ENCODE measurements around the gene KIT.
"Not testable (repeated sequence)": the region's sequence is repeated elsewhere in the genome, so short reads cannot be mapped to it uniquely, and the experiment has no call there.

KIT gene

DNA sequence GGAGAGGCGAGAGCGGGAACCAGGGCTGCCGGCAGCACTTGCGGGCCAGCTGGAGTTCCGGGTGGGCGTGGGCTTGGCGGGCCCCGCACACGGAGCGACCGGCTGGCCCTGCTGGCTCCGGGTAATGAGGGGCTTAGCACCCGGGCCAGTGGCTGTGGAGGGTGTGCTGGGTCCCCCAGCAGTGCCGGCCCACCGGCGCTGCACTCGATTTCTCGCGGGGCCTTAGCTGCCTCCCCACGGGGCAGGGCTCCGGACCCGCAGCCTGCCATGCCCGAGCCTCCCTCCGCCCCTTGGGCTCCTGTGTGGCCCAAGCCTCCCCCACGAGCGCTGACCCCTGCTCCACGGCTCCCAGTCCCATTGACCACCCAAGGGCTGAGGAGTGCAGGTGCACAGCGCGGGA, 25.2 kb upstream of the KIT start:
- Histone ChIP-seq H3K79me2 (ENCODE audit: insufficient read depth, low read length) (no peaks in the 10 kb centered on the region), H2AFZ (ENCODE audit: low read length) (no peak overlapping the region), H3K9me3 (ENCODE audit: insufficient read depth, low read depth, low read length) (no peaks in the 10 kb centered on the region), H3K36me3 (ENCODE audit: insufficient read depth, low read length) (no peaks in the 10 kb centered on the region), H3K4me3 (ENCODE audit: low read length, poor library complexity, severe bottlenecking) (no peak overlapping the region), H3K27me3 (ENCODE audit: insufficient read depth, low read length, poor library complexity, severe bottlenecking) (peaks cover 5% of the 10 kb centered on the region), H3K4me1 (ENCODE audit: insufficient read depth, low read length, poor library complexity, severe bottlenecking) (peaks cover 12% of the 10 kb centered on the region), H4K20me1 (ENCODE audit: insufficient read depth, low read length, poor library complexity, severe bottlenecking) (no peaks in the 10 kb centered on the region), H3F3A (ENCODE audit: low read depth) (no peaks in the 10 kb centered on the region), H3K9ac (ENCODE audit: low read depth, low read length, poor library complexity, severe bottlenecking) (no peak overlapping the region), H3K9me2 (replicated peaks; ENCODE audit: low read depth, low read length) (no peaks in the 10 kb centered on the region), H3K4me2 (ENCODE audit: low read depth, low read length, poor library complexity, severe bottlenecking) (peak overlapping the region; percentile 67)
- TF ChIP-seq, protein P1, sequence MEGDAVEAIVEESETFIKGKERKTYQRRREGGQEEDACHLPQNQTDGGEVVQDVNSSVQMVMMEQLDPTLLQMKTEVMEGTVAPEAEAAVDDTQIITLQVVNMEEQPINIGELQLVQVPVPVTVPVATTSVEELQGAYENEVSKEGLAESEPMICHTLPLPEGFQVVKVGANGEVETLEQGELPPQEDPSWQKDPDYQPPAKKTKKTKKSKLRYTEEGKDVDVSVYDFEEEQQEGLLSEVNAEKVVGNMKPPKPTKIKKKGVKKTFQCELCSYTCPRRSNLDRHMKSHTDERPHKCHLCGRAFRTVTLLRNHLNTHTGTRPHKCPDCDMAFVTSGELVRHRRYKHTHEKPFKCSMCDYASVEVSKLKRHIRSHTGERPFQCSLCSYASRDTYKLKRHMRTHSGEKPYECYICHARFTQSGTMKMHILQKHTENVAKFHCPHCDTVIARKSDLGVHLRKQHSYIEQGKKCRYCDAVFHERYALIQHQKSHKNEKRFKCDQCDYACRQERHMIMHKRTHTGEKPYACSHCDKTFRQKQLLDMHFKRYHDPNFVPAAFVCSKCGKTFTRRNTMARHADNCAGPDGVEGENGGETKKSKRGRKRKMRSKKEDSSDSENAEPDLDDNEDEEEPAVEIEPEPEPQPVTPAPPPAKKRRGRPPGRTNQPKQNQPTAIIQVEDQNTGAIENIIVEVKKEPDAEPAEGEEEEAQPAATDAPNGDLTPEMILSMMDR (conservative IDR thresholded peaks at IDR 0.05; ENCODE audit: low read length): no peak
- TF ChIP-seq EZH2phosphoT487 (IDR thresholded peaks at IDR 0.05; ENCODE audit: borderline replicate concordance): no peak

DNA sequence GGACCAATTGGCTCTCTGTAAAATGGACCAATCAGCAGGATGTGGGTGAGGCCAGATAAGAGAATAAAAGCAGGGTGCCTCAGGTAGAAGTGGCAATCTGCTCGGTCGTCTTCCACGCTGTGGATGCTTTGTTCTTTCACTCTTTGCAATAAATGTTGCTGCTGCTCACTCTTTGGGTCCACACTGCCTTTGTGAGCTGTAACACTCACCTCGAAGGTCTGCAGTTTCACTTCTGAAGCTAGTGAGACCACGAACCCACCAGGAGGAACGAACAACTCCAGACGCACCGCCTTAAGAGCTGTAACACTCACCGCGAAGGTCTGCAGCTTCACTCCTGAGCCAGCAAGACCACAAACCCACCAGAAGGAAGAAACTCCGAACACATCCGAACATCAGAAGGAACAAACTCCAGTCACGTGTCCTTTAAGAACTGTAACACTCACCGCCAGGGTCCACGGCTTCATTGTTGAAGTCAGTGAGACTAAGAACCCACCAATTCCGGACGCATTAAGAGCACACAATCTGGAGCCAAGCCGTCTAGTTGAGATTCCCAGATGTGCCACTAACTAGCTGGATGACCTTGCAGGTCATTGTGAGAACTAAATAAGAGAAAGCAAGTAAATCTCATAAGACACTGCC, 24.5 kb upstream of the KIT start:
- Histone ChIP-seq H3K4me3 (ENCODE audit: low read length, poor library complexity, severe bottlenecking) (peak overlapping the region; percentile 60), H3K4me1 (ENCODE audit: insufficient read depth, low read length, poor library complexity, severe bottlenecking) (peaks cover 12% of the 10 kb centered on the region), H3K4me2 (ENCODE audit: low read depth, low read length, poor library complexity, severe bottlenecking) (peak overlapping the region; percentile 67), H2AFZ (ENCODE audit: low read length) (peak overlapping the region; percentile 70)
- H3K79me2 ChIP-seq (ENCODE audit: insufficient read depth, low read length); H3K36me3 ChIP-seq (ENCODE audit: insufficient read depth, low read length); H3K27me3 ChIP-seq (ENCODE audit: insufficient read depth, low read length, poor library complexity, severe bottlenecking); H3F3A ChIP-seq (ENCODE audit: low read depth); H4K20me1 ChIP-seq (ENCODE audit: insufficient read depth, low read length, poor library complexity, severe bottlenecking); H3K9me3 ChIP-seq (ENCODE audit: insufficient read depth, low read depth, low read length); H3K9ac ChIP-seq (ENCODE audit: low read depth, low read length, poor library complexity, severe bottlenecking); H3K9me2 ChIP-seq (replicated peaks; ENCODE audit: low read depth, low read length): not testable (repeated sequence)

DNA sequence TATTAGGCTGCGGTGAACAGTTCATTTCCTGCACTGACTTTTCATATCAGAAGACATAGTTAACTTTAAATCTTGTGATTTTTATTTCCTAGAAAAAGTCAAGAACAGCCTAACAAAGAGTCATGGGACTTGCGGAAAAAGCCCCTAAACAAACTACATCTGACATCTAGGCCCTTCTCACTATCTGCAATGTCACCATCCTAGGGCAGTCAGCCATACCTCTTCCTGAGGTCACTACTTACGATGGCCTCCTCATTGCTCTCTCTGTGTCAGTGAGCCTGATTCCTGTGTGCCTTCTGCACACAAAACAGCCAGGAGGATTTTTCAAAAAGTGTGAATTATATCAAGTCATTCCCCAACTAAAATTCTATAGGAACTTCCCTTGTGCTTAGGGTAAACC, 22.4 kb upstream of the KIT start:
- Histone ChIP-seq H3K27me3 (ENCODE audit: insufficient read depth, low read length, poor library complexity, severe bottlenecking) (no peaks in the 10 kb centered on the region), H2AFZ (ENCODE audit: low read length) (no peak overlapping the region), H3F3A (ENCODE audit: low read depth) (no peaks in the 10 kb centered on the region), H3K9ac (ENCODE audit: low read depth, low read length, poor library complexity, severe bottlenecking) (no peak overlapping the region), H3K4me3 (ENCODE audit: low read length, poor library complexity, severe bottlenecking) (no peak overlapping the region), H3K9me3 (ENCODE audit: insufficient read depth, low read depth, low read length) (no peaks in the 10 kb centered on the region), H4K20me1 (ENCODE audit: insufficient read depth, low read length, poor library complexity, severe bottlenecking) (no peaks in the 10 kb centered on the region), H3K9me2 (replicated peaks; ENCODE audit: low read depth, low read length) (no peaks in the 10 kb centered on the region), H3K79me2 (ENCODE audit: insufficient read depth, low read length) (no peaks in the 10 kb centered on the region), H3K36me3 (ENCODE audit: insufficient read depth, low read length) (no peaks in the 10 kb centered on the region), H3K4me2 (ENCODE audit: low read depth, low read length, poor library complexity, severe bottlenecking) (no peak overlapping the region), H3K4me1 (ENCODE audit: insufficient read depth, low read length, poor library complexity, severe bottlenecking) (peaks cover 12% of the 10 kb centered on the region)
- TF ChIP-seq, protein P1 (conservative IDR thresholded peaks at IDR 0.05; ENCODE audit: low read length): no peak
- no peak for TF ChIP-seq EZH2phosphoT487 (IDR thresholded peaks at IDR 0.05; ENCODE audit: borderline replicate concordance)

DNA sequence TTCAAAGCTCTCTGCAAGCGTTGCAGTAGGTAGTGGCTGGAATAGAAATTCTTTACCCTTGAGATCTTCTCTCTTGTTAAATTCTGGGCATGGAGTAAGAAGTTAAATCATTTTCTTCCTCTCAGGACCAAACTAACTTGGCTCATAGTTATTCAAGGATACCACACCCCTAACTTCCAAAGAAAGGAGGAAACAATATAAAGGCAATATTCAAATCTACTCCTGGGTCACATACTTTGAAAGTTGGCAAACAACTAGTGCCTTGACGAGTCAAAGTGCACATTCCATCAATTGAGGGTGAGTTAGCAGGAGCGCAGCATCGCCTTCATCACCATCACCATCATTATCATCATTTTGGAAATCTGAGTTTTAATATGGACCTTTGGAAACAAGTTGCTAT, 20.4 kb upstream of the KIT start:
- Histone ChIP-seq H3K27me3 (ENCODE audit: insufficient read depth, low read length, poor library complexity, severe bottlenecking) (no peaks in the 10 kb centered on the region), H3K4me3 (ENCODE audit: low read length, poor library complexity, severe bottlenecking) (no peak overlapping the region), H2AFZ (ENCODE audit: low read length) (no peak overlapping the region), H3F3A (ENCODE audit: low read depth) (no peaks in the 10 kb centered on the region), H3K9ac (ENCODE audit: low read depth, low read length, poor library complexity, severe bottlenecking) (no peak overlapping the region), H3K4me2 (ENCODE audit: low read depth, low read length, poor library complexity, severe bottlenecking) (no peak overlapping the region), H3K36me3 (ENCODE audit: insufficient read depth, low read length) (no peaks in the 10 kb centered on the region), H4K20me1 (ENCODE audit: insufficient read depth, low read length, poor library complexity, severe bottlenecking) (no peaks in the 10 kb centered on the region), H3K9me3 (ENCODE audit: insufficient read depth, low read depth, low read length) (no peaks in the 10 kb centered on the region), H3K4me1 (ENCODE audit: insufficient read depth, low read length, poor library complexity, severe bottlenecking) (peaks cover 12% of the 10 kb centered on the region), H3K9me2 (replicated peaks; ENCODE audit: low read depth, low read length) (no peaks in the 10 kb centered on the region), H3K79me2 (ENCODE audit: insufficient read depth, low read length) (no peaks in the 10 kb centered on the region)
- no peak for TF ChIP-seq EZH2phosphoT487 (IDR thresholded peaks at IDR 0.05; ENCODE audit: borderline replicate concordance)
- TF ChIP-seq, protein P1 (conservative IDR thresholded peaks at IDR 0.05; ENCODE audit: low read length): no peak

DNA sequence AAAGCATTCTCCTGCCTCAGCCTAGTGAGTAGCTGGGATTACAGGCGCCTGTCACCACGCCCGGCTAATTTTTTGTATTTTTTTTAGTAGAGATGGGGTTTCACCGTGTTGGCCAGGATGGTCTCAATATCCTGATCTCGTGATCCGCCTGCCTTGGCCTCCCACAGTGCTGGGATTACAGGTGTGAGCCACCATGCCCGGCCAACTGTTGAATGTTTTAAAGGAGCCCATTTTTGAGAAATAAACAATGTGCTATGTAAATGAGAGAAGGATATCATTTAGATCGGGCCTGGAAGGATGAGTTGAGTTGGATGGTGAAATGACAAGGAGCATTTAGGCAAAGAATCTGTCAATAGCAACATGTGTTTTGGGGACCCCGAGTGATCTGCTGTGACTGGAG, 16.7 kb upstream of the KIT start:
- H3K4me3 ChIP-seq (ENCODE audit: low read length, poor library complexity, severe bottlenecking); H3K79me2 ChIP-seq (ENCODE audit: insufficient read depth, low read length); H3K9me2 ChIP-seq (replicated peaks; ENCODE audit: low read depth, low read length); H4K20me1 ChIP-seq (ENCODE audit: insufficient read depth, low read length, poor library complexity, severe bottlenecking); H3K4me1 ChIP-seq (ENCODE audit: insufficient read depth, low read length, poor library complexity, severe bottlenecking); H3K9ac ChIP-seq (ENCODE audit: low read depth, low read length, poor library complexity, severe bottlenecking); H2AFZ ChIP-seq (ENCODE audit: low read length); H3K36me3 ChIP-seq (ENCODE audit: insufficient read depth, low read length); H3K9me3 ChIP-seq (ENCODE audit: insufficient read depth, low read depth, low read length); H3K27me3 ChIP-seq (ENCODE audit: insufficient read depth, low read length, poor library complexity, severe bottlenecking); H3K4me2 ChIP-seq (ENCODE audit: low read depth, low read length, poor library complexity, severe bottlenecking); H3F3A ChIP-seq (ENCODE audit: low read depth): not testable (repeated sequence)

All from Loucy (cell line).